ENCODE data around the gene KDM2B.

DNA sequence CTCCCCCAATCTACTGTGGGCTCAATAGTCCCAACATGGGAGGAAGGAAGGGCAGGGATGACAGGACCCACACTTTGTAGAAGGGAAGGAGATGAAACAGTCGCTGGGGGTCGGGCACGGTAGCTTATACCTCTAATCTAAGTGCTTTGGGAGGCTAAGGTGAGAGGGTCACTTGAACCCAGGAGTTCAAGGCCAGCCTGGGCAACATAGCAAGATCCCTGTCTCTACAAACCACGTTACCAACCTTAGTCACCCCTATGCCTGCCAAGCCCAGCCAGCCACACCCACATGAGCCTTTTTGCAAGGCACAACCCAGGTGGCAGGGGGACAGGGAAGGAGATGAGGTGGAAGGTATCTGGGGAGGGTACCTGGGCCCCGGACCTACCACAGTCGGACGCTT lies 31.7 kb downstream of the KDM2B start:
- TF ChIP-seq, protein P1, sequence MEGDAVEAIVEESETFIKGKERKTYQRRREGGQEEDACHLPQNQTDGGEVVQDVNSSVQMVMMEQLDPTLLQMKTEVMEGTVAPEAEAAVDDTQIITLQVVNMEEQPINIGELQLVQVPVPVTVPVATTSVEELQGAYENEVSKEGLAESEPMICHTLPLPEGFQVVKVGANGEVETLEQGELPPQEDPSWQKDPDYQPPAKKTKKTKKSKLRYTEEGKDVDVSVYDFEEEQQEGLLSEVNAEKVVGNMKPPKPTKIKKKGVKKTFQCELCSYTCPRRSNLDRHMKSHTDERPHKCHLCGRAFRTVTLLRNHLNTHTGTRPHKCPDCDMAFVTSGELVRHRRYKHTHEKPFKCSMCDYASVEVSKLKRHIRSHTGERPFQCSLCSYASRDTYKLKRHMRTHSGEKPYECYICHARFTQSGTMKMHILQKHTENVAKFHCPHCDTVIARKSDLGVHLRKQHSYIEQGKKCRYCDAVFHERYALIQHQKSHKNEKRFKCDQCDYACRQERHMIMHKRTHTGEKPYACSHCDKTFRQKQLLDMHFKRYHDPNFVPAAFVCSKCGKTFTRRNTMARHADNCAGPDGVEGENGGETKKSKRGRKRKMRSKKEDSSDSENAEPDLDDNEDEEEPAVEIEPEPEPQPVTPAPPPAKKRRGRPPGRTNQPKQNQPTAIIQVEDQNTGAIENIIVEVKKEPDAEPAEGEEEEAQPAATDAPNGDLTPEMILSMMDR (IDR thresholded peaks at IDR 0.05), result no peak
- TF ChIP-seq POLR2A (IDR thresholded peaks at IDR 0.05), result no peak
